K562 (cell line): ENCODE data around the gene IRAK2. TPM values are rescaled to one million over a fixed set of nuclear protein-coding genes. Genes with fewer than 3 reads are reported as not detected.
A peak's percentile ranks its signal among the peaks of the same experiment; 100 is the strongest.

Experiments used
- ARNT ChIP-seq, 2 experiments: fragments of 450-650 bp; IDR thresholded peaks; 2 replicates each; pipeline ENCODE4 v1.6.1; 2016; ENCODE audit warnings: mild to moderate bottlenecking in 1 of 2
- CTBP1 ChIP-seq: fragments of 450-650 bp; IDR thresholded peaks from 2 replicates; pipeline ENCODE4 v1.6.1; 2016; ENCODE audit warnings: borderline replicate concordance
- DMBX1 ChIP-seq: fragments of 250-450 bp; sonication (Bioruptor Pico); IDR thresholded peaks from 2 replicates; pipeline ENCODE4 v1.8.0; 2022; ENCODE audit warnings: inconsistent platforms, mild to moderate bottlenecking, moderate library complexity, borderline replicate concordance
- FOXJ2 ChIP-seq: fragments of 200-800 bp; sonication (Bioruptor generic); IDR thresholded peaks from 2 replicates; pipeline ENCODE4 v1.6.1; 2016; ENCODE audit warnings: missing genetic modification characterization, missing compliant biosample characterization
- IFI16 ChIP-seq: fragments of 250-450 bp; sonication (Bioruptor Pico); IDR thresholded peaks from 2 replicates; pipeline ENCODE4 v2.1.2; 2022; ENCODE audit warnings: mild to moderate bottlenecking, inconsistent platforms
- RFX5 ChIP-seq: IDR thresholded peaks from 2 replicates; pipeline ENCODE4 v1.6.1; 2011; ENCODE audit warnings: low read depth, mild to moderate bottlenecking, improper control_type of control experiment, low read length
- SMAD4 ChIP-seq: fragments of 250-450 bp; sonication (Bioruptor Pico); conservative IDR thresholded peaks from 2 replicates; pipeline ENCODE4 v1.8.0; 2021; ENCODE audit warnings: inconsistent platforms, mild to moderate bottlenecking, moderate library complexity
- SMARCA5 ChIP-seq: fragments of 450-650 bp; IDR thresholded peaks from 2 replicates; pipeline ENCODE4 v1.6.1; 2016
- ZFPM2 ChIP-seq: fragments of 250-450 bp; sonication (Bioruptor Pico); IDR thresholded peaks from 2 replicates; pipeline ENCODE4 v1.5.1; 2022; ENCODE audit warnings: mild to moderate bottlenecking
- polyA plus RNA-seq, 8 experiments: library from polyadenylated mRNA; depleted of rRNA in 4 of 8; stranded (reverse) in 5 of 8; unstranded in 3 of 8; fragments of >200 nt; fragmentation: Nextera tagmentation in 2 of 8; fragmentation: Illumina TruSeq in 1 of 8; extraction: Ambion mirVana in 2 of 8; extraction: Trizol in 1 of 8; gene quantifications; 2 replicates each; pipeline versions ENCODE4 v1.2.1 to v1.2.3, GENCODE V29; 2011 to 2014; ENCODE audit warnings: inconsistent platforms in 1 of 8, missing spikeins in 1 of 8
- total RNA-seq, 7 experiments: library from RNA; depleted of rRNA in 6 of 7; stranded (reverse); fragments of >200 nt in 6 of 7; fragmentation: Illumina TruSeq in 2 of 7; extraction: Trizol in 2 of 7; gene quantifications; 2 replicates each; pipeline versions ENCODE4 v1.2.1 to v1.2.3, GENCODE V29; 2011 to 2021; ENCODE audit warnings: low replicate concordance in 1 of 7
- TF ChIP-seq, protein P1 (sequence below): fragments of 250-450 bp; sonication (Bioruptor Pico); IDR thresholded peaks from 2 replicates; pipeline ENCODE4 v1.8.0; 2021; ENCODE audit warnings: moderate library complexity, mild to moderate bottlenecking, inconsistent platforms
- TF ChIP-seq, protein P2 (sequence below): fragments of 250-450 bp; sonication (Bioruptor Pico); IDR thresholded peaks from 2 replicates; pipeline ENCODE4 v1.8.0; 2022; ENCODE audit warnings: inconsistent platforms
- TF ChIP-seq, protein P3 (sequence below): fragments of 250-450 bp; sonication (Bioruptor Pico); IDR thresholded peaks from 2 replicates; pipeline ENCODE4 v1.4.0; 2020; ENCODE audit warnings: borderline replicate concordance
- TF ChIP-seq, protein P4 (sequence below): fragments of 450-650 bp; IDR thresholded peaks from 2 replicates; pipeline ENCODE4 v1.6.1; 2017; ENCODE audit warnings: antibody characterized with exemption
- TF ChIP-seq, protein P5 (sequence below): fragments of 450-650 bp; IDR thresholded peaks from 2 replicates; pipeline ENCODE4 v1.6.1; 2016; ENCODE audit warnings: antibody characterized with exemption
- TF ChIP-seq, protein P6 (sequence below): fragments of 450-650 bp; formaldehyde crosslinking; IDR thresholded peaks from 2 replicates; pipeline ENCODE4 v1.4.0; 2022; ENCODE audit warnings: missing genetic modification characterization
- TF ChIP-seq, protein P7 (sequence below), 2 experiments: fragments of 450-650 bp in 1 of 2; sonication (generic) in 1 of 2; formaldehyde crosslinking in 1 of 2; IDR thresholded peaks in 1 of 2; conservative IDR thresholded peaks in 1 of 2; 2 replicates each; pipeline versions ENCODE4 v1.6.1 to v1.8.1; 2016 to 2023; ENCODE audit warnings: mild to moderate bottlenecking in 2 of 2, moderate library complexity in 2 of 2, inconsistent platforms in 1 of 2, missing genetic modification reagents in 1 of 2

Gene IRAK2
- total and polyA plus RNA-seq, 9 of the 15 experiments (the other 6 are each of a cell fraction or from before 2014, with no cell fraction given) = 0.42 to 4.4 (median 2.7) TPM

DNA sequence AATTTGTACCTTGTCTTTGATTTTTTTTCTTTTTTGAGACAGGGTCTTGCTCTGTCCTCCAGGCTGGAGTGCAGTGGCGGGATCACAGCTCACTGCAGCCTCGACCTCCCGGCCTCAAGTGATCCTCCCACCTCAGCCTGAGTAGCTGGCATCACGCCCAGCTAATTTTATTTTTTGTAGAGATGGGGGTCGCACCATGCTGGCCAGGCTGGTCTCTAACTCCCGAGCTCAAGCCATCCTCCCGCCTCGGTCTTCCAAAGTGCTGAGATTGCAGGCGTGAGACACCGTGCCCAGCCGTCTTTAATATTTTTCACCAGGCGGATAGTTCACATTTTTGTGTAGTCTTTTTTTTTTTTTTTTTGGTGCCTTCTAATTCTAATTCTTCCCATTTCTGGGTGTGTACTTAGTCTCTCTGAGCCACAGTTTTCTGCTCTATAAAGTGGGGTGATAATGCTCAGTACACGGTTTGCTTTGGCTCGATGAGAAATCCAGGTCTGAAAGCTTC, 83.0 kb downstream of the IRAK2 start (continued):
- TF ChIP-seq, protein P1, sequence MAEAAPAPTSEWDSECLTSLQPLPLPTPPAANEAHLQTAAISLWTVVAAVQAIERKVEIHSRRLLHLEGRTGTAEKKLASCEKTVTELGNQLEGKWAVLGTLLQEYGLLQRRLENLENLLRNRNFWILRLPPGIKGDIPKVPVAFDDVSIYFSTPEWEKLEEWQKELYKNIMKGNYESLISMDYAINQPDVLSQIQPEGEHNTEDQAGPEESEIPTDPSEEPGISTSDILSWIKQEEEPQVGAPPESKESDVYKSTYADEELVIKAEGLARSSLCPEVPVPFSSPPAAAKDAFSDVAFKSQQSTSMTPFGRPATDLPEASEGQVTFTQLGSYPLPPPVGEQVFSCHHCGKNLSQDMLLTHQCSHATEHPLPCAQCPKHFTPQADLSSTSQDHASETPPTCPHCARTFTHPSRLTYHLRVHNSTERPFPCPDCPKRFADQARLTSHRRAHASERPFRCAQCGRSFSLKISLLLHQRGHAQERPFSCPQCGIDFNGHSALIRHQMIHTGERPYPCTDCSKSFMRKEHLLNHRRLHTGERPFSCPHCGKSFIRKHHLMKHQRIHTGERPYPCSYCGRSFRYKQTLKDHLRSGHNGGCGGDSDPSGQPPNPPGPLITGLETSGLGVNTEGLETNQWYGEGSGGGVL = peak; percentile 16; the same call in 1 of the 2 replicates
- TF ChIP-seq, protein P2, sequence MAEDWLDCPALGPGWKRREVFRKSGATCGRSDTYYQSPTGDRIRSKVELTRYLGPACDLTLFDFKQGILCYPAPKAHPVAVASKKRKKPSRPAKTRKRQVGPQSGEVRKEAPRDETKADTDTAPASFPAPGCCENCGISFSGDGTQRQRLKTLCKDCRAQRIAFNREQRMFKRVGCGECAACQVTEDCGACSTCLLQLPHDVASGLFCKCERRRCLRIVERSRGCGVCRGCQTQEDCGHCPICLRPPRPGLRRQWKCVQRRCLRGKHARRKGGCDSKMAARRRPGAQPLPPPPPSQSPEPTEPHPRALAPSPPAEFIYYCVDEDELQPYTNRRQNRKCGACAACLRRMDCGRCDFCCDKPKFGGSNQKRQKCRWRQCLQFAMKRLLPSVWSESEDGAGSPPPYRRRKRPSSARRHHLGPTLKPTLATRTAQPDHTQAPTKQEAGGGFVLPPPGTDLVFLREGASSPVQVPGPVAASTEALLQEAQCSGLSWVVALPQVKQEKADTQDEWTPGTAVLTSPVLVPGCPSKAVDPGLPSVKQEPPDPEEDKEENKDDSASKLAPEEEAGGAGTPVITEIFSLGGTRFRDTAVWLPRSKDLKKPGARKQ = peak; percentile 71; the same call in 1 of the 2 replicates
- TF ChIP-seq FOXJ2 (no peak), SMARCA5 (peak; percentile 41; the same call in 1 of the 2 replicates), CTBP1 (no peak), ZFPM2 (CRISPR knock-in tag) (no peak), SMAD4 (CRISPR knock-in tag) (no peak), DMBX1 (peak; percentile 60; the same call in 1 of the 2 replicates), IFI16 (CRISPR knock-in tag) (no peak), RFX5 (no peak), ARNT (IDR thresholded peaks at IDR 0.05) (peak in 1 of 2 experiments; percentile 75; a peak in 1 of 4 replicates)
- TF ChIP-seq, protein P3, sequence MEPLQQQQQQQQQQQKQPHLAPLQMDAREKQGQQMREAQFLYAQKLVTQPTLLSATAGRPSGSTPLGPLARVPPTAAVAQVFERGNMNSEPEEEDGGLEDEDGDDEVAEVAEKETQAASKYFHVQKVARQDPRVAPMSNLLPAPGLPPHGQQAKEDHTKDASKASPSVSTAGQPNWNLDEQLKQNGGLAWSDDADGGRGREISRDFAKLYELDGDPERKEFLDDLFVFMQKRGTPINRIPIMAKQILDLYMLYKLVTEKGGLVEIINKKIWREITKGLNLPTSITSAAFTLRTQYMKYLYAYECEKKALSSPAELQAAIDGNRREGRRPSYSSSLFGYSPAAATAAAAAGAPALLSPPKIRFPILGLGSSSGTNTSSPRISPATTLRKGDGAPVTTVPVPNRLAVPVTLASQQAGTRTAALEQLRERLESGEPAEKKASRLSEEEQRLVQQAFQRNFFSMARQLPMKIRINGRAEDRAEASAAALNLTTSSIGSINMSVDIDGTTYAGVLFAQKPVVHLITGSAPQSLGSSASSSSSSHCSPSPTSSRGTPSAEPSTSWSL (CRISPR knock-in tag) = no peak
- TF ChIP-seq, protein P4, sequence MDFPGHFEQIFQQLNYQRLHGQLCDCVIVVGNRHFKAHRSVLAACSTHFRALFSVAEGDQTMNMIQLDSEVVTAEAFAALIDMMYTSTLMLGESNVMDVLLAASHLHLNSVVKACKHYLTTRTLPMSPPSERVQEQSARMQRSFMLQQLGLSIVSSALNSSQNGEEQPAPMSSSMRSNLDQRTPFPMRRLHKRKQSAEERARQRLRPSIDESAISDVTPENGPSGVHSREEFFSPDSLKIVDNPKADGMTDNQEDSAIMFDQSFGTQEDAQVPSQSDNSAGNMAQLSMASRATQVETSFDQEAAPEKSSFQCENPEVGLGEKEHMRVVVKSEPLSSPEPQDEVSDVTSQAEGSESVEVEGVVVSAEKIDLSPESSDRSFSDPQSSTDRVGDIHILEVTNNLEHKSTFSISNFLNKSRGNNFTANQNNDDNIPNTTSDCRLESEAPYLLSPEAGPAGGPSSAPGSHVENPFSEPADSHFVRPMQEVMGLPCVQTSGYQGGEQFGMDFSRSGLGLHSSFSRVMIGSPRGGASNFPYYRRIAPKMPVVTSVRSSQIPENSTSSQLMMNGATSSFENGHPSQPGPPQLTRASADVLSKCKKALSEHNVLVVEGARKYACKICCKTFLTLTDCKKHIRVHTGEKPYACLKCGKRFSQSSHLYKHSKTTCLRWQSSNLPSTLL = no peak
- TF ChIP-seq, protein P5, sequence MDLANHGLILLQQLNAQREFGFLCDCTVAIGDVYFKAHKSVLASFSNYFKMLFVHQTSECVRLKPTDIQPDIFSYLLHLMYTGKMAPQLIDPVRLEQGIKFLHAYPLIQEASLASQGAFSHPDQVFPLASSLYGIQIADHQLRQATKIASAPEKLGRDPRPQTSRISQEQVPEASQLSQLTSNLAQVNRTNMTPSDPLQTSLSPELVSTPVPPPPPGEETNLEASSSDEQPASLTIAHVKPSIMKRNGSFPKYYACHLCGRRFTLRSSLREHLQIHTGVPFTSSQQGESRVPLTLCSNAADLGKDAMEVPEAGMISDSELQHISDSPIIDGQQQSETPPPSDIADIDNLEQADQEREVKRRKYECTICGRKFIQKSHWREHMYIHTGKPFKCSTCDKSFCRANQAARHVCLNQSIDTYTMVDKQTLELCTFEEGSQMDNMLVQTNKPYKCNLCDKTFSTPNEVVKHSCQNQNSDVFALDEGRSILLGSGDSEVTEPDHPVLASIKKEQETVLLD = 0 out of 2 replicates have a peak, but pooled peaks have one; percentile 22
- TF ChIP-seq, protein P6, sequence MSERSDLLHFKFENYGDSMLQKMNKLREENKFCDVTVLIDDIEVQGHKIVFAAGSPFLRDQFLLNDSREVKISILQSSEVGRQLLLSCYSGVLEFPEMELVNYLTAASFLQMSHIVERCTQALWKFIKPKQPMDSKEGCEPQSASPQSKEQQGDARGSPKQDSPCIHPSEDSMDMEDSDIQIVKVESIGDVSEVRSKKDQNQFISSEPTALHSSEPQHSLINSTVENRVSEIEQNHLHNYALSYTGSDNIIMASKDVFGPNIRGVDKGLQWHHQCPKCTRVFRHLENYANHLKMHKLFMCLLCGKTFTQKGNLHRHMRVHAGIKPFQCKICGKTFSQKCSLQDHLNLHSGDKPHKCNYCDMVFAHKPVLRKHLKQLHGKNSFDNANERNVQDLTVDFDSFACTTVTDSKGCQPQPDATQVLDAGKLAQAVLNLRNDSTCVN (CRISPR knock-in tag) = no peak
- TF ChIP-seq, protein P7, sequence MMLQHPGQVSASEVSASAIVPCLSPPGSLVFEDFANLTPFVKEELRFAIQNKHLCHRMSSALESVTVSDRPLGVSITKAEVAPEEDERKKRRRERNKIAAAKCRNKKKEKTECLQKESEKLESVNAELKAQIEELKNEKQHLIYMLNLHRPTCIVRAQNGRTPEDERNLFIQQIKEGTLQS (IDR thresholded peaks at IDR 0.05) = no peak
- TF ChIP-seq, protein P7 (CRISPR knock-in tag; conservative IDR thresholded peaks at IDR 0.05) = peak; percentile 73; the same call in 1 of the 2 replicates
